Astrocyte of the spinal cord (primary cell): ENCODE results near the gene AHSP.
"Not testable (repeated sequence)": the region's sequence is repeated elsewhere in the genome, so short reads cannot be mapped to it uniquely, and the experiment has no call there.

Experiments used
- DNase-seq: peaks from one replicate; pipeline ENCODE4 v3.0.0; 2011; ENCODE audit warnings: low read depth, low spot score
- H3K4me3 ChIP-seq: 2 replicates; pipeline ENCODE4 v1.5.1; 2011; ENCODE audit warnings: low read depth, mild to moderate bottlenecking, low read length, moderate library complexity
- CTCF ChIP-seq: IDR thresholded peaks from 2 replicates; pipeline ENCODE4 v1.5.1; 2012; ENCODE audit warnings: low read depth, mild to moderate bottlenecking, low read length, inconsistent platforms
- in situ Hi-C: cut with HindIII; loops from 2 replicates; pipeline ENCODE4 v1.10.0; 2017; ENCODE audit warnings: low sequenced_read_pairs

Gene AHSP

GRCh38 chr16:31501226-31501965, 26.3 kb upstream of the AHSP start:
- in situ Hi-C loops = no loop called here
- no peak for DNase-seq
- TF ChIP-seq CTCF = no peak
- H3K4me3 ChIP-seq = no peak overlapping the region

- DNase-seq = no peak
- no peak overlapping the region for H3K4me3 ChIP-seq
- in situ Hi-C loops = no loop called here
- TF ChIP-seq CTCF = no peak
These were observed 25.7 kb upstream of the AHSP start for GRCh38 chr16:31501966-31502348.

GRCh38 chr16:31502981-31503380, 24.7 kb upstream of the AHSP start:
- in situ Hi-C loops = no loop called here
- H3K4me3 ChIP-seq = no peak overlapping the region
- no peak for TF ChIP-seq CTCF
- peak; percentile 61 for DNase-seq

- H3K4me3 ChIP-seq, DNase-seq, in situ Hi-C loops: not testable (repeated sequence)
These were observed 24.1 kb upstream of the AHSP start for GRCh38 chr16:31503555-31503954.

- DNase-seq = no peak
- H3K4me3 ChIP-seq = no peak overlapping the region
- TF ChIP-seq CTCF = no peak
- in situ Hi-C loops = no loop called here
These were observed 23.5 kb upstream of the AHSP start for GRCh38 chr16:31504159-31504558.

- in situ Hi-C loops = no loop called here
- no peak for DNase-seq
These were observed 22.2 kb upstream of the AHSP start for GRCh38 chr16:31505483-31505882.

GRCh38 chr16:31507617-31507928, 20.1 kb upstream of the AHSP start:
- in situ Hi-C loops = no loop called here
- peak overlapping the region; percentile 98 for H3K4me3 ChIP-seq
- no peak for TF ChIP-seq CTCF
- DNase-seq = no peak

More at GRCh38 chr16:31505483-31505882, 22.2 kb upstream of the AHSP start:
- no peak overlapping the region for H3K4me3 ChIP-seq
- TF ChIP-seq CTCF = no peak
